ENCODE results near the gene AHR. TPM values are rescaled to one million over a fixed set of nuclear protein-coding genes. Genes with fewer than 3 reads are reported as not detected.
"Not testable (repeated sequence)": the region's sequence is repeated elsewhere in the genome, so short reads cannot be mapped to it uniquely, and the experiment has no call there.

The AHR gene
- total RNA-seq, 1 experiment from 2014 or later = 117 TPM

DNA sequence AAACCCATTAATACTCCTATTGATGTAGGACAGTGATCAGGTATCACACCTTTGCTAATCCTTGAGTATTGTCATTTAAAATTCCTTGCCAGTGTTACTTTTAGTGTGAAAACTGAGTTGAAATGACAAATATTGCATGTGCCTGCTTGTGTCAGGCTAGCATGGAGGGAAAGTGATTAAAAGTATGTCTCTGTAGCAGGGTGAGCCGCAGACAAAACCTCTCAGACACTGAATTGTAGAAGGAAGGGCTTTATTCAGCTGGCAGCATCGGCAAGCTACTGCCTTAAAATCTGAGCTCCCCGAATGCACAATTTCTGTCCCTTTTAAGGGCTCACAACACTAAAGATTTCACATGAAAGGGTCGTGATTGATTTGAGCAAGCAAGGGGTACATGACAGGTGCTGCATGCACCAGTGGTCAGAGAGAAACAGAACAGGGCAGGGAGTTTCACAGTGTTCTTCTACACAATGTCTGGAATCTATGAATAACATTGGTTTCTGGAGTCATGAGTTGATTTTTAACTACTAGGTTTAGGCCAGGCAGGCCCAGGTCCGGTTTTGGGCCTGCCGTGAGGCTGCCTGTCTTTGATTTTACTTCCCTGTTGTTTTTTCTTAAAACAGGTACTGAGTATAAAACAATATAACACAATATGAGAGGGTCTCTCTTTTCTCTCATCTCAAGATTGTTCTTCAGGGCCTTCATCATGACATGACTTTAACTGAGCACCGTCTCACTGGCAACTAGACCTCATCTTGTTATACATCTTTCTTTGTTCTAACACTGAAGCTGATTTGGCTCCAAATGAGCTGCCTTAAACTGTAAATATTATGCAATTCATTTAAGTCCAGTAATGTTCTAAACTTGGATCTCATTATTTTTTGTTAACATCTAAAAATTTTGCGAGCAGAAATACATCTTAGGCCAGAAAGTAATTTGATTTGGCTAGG lies 84.2 kb downstream of the AHR start:
- not testable (repeated sequence) for H3K27me3 ChIP-seq, H3K4me3 ChIP-seq, DNase-seq, H3K9me3 ChIP-seq, H3K36me3 ChIP-seq

DNA sequence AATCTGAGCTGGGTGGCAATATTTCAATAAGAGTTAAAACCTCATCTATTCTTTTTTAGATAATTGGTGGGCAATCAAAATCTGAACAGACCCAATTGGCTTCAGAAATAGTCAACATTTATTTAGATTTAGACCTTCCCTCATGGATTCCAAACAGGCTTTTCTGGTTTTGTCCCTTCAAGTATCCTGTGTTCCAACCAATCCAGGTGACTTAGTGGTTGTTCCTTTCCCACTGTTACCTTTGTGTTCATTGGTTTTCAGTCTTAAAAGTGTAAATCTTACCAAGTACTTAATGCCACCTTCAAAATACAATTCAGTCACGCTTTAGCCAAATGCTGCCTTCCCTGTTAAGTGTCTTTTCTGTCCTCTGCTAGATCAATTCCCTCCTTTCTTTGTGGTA lies 85.9 kb downstream of the AHR start:
- Histone ChIP-seq H3K9me3 (peaks cover 4% of the 10 kb centered on the region; the same call in 1 of the 2 replicates), H3K27me3 (no peaks in the 10 kb centered on the region), H3K4me3 (no peak overlapping the region), H3K36me3 (no peaks in the 10 kb centered on the region)
- no peak for DNase-seq

DNA sequence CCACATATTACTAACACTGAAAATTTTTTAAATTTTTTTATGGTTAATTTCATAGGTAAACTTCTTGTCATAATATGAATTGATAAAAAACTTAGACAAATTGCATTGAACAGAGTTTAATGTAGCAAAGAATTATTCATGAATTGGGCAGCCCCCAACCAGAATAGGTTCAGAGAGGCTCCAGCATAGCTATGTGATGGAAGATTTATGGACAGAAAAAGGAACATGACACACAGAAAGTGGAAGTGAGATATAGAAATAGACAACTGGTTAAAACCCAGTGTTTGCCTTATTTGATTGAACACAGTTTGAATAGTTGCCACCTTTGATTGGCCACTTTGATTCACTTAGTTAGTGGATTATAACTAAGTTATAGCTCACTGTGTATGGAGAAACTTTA lies 87.2 kb downstream of the AHR start:
- Histone ChIP-seq H3K4me3 (no peak overlapping the region), H3K36me3 (no peaks in the 10 kb centered on the region), H3K9me3 (peaks cover 6% of the 10 kb centered on the region; the same call in 1 of the 2 replicates), H3K27me3 (no peaks in the 10 kb centered on the region)
- DNase-seq = no peak

DNA sequence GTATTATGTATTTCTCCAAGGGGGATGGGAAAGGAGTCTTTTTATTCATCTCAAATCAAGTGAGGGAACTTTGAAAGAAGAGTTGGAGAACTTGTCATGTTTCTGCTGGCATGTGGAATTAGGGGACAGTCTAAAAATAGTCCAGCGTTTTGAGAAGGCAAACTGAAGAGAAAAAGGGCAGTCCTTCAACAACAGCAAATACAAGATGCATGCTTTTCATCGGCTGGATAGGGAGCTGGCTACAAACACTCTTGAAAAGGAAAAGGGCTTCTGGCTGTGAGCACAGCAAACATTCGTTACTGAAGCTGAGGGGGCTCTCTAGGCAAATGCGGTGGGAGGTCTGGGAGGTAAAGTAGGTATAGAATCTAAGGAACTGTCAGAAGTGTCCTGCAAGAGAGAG lies 91.9 kb downstream of the AHR start:
- no peak overlapping the region for H3K4me3 ChIP-seq
- DNase-seq = no peak
- peaks cover 30% of the 10 kb centered on the region for H3K9me3 ChIP-seq
- H3K27me3 ChIP-seq = no peaks in the 10 kb centered on the region
- H3K36me3 ChIP-seq = no peaks in the 10 kb centered on the region; the same call in 1 of the 2 replicates

DNA sequence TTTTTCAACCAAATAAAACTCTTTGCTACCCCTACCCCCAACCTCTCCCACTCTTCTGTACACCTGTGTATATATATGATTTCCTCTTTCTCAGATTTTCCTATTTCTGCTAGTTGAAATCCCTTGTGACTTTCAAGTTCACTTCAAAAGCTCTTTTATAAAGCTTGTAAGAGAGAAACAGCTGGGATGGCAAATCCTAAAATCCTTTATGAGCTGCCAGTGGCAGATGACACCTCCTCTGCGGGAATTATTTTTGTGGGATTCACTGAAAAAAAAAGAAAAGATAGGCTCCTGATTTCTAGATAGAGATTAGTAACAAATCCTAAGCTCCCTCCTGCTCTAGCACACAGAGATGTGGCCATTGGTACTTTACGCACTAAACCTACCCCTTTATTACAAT lies 92.9 kb downstream of the AHR start:
- H3K4me3 ChIP-seq = no peak overlapping the region
- no peaks in the 10 kb centered on the region; the same call in 1 of the 2 replicates for H3K36me3 ChIP-seq
- H3K9me3 ChIP-seq = peaks cover 26% of the 10 kb centered on the region
- H3K27me3 ChIP-seq = no peaks in the 10 kb centered on the region
- no peak for DNase-seq

DNA sequence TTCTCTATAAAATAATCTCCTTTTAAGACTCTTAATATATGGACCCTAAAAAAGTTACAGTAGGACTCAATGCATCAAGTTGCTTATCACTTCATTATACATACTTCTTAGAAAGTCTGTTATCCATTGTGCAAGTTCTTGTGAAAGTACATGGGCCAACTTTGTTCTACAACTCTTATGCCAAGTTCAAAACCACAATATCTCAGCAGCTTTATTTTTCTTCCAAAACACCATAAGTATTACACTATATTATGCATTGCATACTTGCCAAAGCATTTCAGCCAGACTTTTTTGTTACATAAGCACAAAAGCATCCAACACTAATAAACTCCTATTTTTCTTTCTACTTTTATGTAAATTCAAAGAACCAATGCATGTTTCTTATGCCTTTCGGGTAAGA lies 94.4 kb downstream of the AHR start:
- no peaks in the 10 kb centered on the region for H3K27me3 ChIP-seq
- no peak for DNase-seq
- peaks cover 26% of the 10 kb centered on the region for H3K9me3 ChIP-seq
- no peaks in the 10 kb centered on the region; the same call in 1 of the 2 replicates for H3K36me3 ChIP-seq
- no peak overlapping the region for H3K4me3 ChIP-seq

DNA sequence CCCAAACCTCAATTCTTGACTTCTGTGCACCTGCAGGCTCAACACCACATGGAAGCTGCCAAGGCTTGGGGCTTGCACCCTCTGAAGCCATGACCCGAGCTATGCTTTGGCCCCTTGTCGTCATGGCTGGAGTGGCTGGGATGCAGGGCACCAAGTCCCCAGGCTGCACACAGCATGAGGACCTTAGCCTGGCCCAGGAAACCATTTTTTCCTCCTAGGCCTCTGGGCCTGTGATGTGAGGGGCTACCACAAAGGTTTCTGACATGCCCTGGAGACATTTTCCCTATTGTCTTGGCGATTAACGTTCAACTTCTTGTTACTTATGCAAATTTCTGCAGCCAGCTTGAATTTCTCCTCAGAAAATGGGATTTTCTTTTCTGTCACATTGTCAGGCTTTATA lies 96.1 kb downstream of the AHR start:
- H3K9me3 ChIP-seq = peaks cover 26% of the 10 kb centered on the region
- H3K27me3 ChIP-seq, H3K4me3 ChIP-seq, DNase-seq, H3K36me3 ChIP-seq: not testable (repeated sequence)

Data from MG63 (cell line).